Stimulated activated CD8-positive, alpha-beta memory T cell treated with anti-CD3 and anti-CD28 coated beads, Interleukin-15, amount 100 ng/mL, for 24 hours (primary cell): ENCODE measurements around the gene ESPNL.

Source experiments
- DNase-seq: peaks from one replicate; pipeline ENCODE4 v3.0.0-alpha.2; 2020; ENCODE audit warnings: low read depth

Gene ESPNL

GRCh38 chr2:238158509-238159070 lies 58.5 kb downstream of the ESPNL start, which contains the start of gene ERFE:
TSS of gene ERFE (plus strand) at chr2:238158970. CDS start at chr2:238159008, 38 bp downstream.
- peak; percentile 21 for DNase-seq

DNA sequence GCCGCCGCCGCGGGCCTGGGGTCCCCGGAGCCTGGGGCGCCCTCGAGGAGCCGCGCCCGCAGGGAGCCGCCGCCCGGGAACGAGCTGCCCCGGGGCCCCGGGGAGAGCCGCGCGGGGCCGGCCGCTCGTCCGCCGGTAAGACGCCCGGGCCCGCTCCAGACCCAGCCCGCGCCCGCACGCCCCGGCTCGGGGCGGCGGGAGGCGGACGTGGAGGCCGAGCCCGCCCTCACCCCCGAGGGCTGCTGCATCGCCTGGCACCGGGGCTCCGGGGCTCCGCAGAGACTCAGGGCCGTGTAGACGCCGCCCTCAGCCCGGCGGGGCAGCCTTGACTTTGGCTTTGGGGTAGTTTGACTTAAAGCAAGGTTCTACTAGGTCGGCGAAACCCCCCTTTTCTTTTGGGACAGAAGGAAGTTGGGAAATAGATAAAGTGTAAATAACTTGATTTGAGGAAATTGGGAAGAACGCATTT lies 59.0 kb downstream of the ESPNL start:
- no peak for DNase-seq

GRCh38 chr2:238159661-238160205 lies 59.6 kb downstream of the ESPNL start:
- DNase-seq, result no peak

- no peak for DNase-seq
Observed at GRCh38 chr2:238160206-238161129, 60.3 kb downstream of the ESPNL start.

DNA sequence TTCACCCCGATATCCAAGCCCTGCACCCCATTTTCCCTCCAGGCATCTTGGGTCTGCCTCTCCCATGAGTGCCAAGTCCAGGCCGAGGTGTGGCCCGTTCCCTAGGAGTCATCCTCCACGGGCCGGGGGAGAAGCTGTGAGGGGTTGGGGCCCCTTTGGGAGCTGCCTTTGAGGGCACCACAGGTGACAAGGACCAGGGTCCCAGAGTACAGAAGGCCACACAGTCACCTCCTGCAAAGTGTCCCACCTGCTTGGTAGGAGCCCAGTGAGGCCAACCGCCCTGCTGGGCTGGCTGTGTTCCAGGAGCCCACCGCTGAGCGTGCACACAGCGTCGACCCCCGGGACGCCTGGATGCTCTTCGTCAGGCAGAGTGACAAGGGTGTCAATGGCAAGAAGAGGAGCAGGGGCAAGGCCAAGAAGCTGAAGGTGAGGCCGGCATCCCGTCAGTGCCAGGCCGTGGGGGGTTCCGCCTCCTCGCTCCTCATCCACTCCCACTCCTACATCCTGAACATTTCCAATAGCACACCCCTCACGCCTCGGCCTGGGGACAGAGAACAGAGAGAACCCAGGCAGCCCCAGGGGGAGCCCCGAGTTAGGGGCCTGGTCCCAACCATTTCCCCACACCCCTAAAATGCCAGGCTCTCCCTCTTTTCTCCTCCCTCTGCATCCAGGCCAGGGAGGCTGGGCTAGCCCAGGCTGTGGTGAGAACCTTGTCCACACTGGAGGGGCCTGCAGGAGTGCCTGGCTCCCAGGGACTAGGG lies 61.3 kb downstream of the ESPNL start:
- no peak for DNase-seq

- DNase-seq, result no peak
Observed at GRCh38 chr2:238162251-238162845, 62.2 kb downstream of the ESPNL start.

DNA sequence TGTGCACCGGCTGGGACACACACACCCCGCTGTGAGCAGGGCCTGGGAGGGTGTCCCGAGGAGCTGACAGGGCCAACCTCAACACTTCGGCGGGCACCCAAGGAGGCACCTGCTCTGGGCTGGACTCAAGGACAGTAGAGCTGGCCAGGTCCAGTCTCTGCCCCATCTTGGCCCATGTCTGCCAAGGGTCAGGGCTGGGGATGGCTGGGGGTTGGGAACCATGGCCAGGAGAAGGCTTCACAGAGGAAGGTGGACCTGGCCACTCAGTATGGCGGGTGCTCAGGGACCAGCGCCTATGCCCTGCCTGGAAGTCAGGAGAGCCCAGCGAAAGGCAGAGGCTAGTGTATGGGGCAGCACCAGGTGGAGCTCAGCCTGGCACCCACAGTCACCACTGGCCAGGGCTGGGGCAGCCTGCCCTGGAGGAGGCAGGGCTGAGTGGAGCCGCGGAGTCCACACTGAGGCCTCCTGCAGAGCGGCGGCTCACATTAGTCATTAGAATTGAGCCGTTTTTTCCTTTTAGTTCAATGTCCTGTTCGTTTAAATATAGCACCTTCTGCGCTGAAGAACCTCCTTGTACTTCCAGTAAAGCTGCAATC lies 62.8 kb downstream of the ESPNL start:
- DNase-seq, result no peak

GRCh38 chr2:238163481-238164198 lies 63.5 kb downstream of the ESPNL start:
- no peak for DNase-seq

GRCh38 chr2:238164906-238165287 lies 64.8 kb downstream of the ESPNL start:
- no peak for DNase-seq

DNA sequence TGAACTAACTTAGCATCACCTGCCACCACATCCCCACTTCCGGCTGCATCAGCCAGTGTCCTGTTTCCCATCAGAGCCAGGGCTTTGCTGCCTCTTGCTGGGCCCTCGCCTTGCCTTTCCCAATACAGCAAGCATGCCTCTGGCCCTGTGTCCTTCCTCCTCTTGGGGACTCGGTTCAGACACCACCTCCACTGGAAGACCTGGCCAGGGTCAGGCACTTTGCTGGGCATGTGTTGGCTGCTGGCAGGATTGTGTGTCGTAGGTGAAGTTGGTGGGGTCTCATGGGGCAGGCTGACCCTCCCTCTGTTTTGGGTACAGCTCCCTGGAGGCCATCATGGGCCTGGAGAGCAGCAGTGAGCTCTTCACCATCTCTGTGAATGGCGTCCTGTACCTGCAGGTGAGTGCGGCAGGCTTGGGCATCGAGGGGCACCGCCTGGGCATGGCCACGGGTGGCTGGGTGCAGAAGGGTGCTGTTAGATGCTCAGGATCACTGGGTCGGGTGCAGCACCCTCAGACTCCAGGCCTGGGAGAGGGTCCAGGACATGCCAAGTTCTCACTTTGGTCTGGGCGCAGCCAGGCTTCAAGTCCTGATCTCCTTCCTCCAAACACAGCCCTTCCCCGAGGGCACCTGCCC lies 65.3 kb downstream of the ESPNL start:
- no peak for DNase-seq

GRCh38 chr2:238166391-238167343 lies 66.5 kb downstream of the ESPNL start:
- DNase-seq, result no peak

- no peak for DNase-seq
Observed at GRCh38 chr2:238167344-238167715, 67.2 kb downstream of the ESPNL start.

- DNase-seq, result no peak
Observed at GRCh38 chr2:238167761-238168160, 67.6 kb downstream of the ESPNL start.

DNA sequence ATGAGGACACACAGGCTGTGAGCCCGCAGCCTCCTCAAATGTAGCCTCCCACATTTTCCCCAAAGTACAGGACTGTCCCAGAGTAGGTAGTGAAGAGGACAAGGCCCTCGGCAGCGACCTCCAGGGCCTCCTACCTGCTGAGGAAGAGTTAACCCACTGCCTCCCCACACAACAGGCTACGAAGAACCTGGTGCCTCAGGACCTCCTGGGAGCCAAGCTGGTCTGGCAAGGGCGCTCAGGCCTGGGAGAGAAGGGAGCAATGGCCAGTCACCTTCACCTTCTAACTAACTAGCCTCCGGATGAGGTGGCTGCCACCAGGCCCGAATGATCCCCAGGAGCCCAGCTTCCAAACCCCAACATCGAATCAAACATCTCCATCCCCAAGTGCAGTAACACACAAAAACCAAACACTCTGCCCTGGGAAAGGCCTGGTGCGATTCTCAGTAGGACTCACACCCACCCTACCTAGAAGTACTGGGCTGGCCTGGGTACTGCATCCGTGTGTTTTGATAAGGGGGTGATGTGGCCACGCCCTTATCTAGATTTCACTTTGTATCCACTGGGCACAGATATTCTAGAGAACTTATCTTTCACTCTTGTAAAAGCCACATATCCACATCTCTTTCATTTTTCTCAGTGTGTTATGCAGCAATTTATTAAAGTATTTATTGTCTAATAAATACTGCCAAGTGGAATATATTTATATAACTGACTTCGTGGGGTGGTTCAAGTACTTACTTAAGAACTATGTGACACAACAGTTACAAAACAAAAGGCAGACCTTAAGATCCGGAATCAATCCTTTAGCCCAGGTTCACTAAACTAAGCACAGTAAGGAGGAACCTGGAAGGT lies 68.3 kb downstream of the ESPNL start:
- no peak for DNase-seq

- no peak for DNase-seq
Observed at GRCh38 chr2:238169048-238169707, 69.0 kb downstream of the ESPNL start.

DNA sequence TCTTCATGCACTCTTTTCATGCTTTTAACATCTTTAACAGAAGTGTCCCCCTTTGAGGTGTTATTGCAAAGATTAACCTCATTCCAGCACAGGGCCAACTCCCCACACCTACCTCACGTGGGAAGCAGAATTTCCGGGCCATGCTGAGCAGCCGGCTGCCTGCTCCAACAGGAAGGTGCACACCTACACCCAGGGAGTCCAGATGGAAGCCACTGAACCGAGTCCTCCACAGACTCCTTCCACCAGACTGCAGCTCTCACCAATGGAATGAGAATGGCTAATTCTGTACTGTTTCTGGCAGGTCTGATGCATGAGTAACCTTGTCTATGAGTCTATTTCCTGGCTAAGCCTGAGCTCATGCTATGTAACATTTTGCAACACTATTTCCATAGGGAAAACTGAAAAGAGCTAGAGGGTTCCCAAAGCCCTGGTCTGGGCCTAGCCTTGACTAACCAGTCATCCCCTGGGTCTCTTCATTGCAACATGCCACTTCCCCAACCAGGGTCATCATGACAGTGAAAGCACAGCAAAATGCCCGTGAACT lies 69.6 kb downstream of the ESPNL start:
- no peak for DNase-seq

DNA sequence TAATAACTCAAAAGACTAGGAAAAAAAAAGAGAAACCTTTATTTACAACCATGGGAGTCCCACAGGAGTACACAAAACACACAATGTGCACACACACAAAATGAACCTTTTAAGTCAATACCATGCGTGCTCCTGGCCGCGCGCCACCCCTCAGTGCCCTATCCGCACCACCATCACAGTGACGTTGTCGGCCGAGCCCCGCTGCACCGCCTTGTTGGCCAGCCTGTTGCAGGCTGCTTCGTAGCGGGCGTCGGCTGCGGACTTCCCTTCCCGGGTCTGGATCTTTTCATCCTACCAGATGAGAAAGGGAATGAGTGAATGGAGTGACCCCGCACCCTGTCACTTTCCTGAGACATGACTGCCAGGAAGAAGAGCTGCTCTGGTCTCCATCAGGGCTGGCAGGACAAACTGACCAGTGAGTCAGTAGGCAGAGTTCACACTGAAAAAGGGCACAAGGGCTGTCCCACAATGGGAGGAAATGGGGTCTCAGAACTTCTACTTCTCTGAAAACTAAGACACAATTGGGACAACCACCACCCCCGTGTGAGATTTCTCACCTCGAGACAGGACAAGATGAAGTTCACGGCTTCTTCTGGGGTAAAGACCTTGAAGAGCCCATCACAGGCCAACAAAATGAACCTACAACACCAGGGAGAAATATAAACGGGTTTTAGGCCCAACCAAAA lies 70.4 kb downstream of the ESPNL start:
- no peak for DNase-seq
